Peyer's patch (tissue), 4 donors: ENCODE data around the gene FGF5. TPM values are rescaled to one million over a fixed set of nuclear protein-coding genes. Genes with fewer than 3 reads are reported as not detected.
"Not testable (repeated sequence)": the region's sequence is repeated elsewhere in the genome, so short reads cannot be mapped to it uniquely, and the experiment has no call there.

Source experiments
- DNase-seq, 3 donors: peaks; one replicate each; pipeline ENCODE4 v3.0.0-alpha.2; 2017 to 2019
- H3K27ac ChIP-seq, 4 donors: fragments of 200-600 bp; sonication (generic); one replicate each; pipeline ENCODE4 v1.5.1; 2016 to 2019
- H3K27me3 ChIP-seq, 2 donors: fragments of 200-600 bp; sonication (generic); one replicate each; pipeline ENCODE4 v1.5.1; 2019
- H3K36me3 ChIP-seq, 3 donors: fragments of 200-600 bp; sonication (generic); one replicate each; pipeline ENCODE4 v1.5.1; 2016 to 2019
- H3K4me1 ChIP-seq, 4 donors: fragments of 200-600 bp; sonication (generic); one replicate each; pipeline ENCODE4 v1.5.1; 2016 to 2019
- H3K4me3 ChIP-seq, 4 donors: fragments of 200-600 bp; sonication (generic); 1 replicate in 3 of 4; 2 replicates in 1 of 4; pipeline ENCODE4 v1.5.1; 2016 to 2019; ENCODE audit warnings: mild to moderate bottlenecking in 1 of 4
- H3K9me3 ChIP-seq, 4 donors: fragments of 200-600 bp; sonication (generic); one replicate each; pipeline ENCODE4 v1.5.1; 2016 to 2019; ENCODE audit warnings: mild to moderate bottlenecking in 1 of 4
- CTCF ChIP-seq, 6 experiments: fragments of 450-650 bp in 4 of 6; fragments of 200-600 bp in 2 of 6; sonication (generic) in 1 of 6; IDR thresholded peaks; one replicate each; pipeline ENCODE4 v1.5.1; 2017 to 2019; ENCODE audit warnings: antibody characterized with exemption in 6 of 6, mild to moderate bottlenecking in 3 of 6, moderate library complexity in 1 of 6
- POLR2A ChIP-seq, 2 donors: fragments of 450-650 bp; IDR thresholded peaks; one replicate each; pipeline ENCODE4 v1.5.1; 2017; ENCODE audit warnings: antibody characterized with exemption in 2 of 2, mild to moderate bottlenecking in 2 of 2, moderate library complexity in 2 of 2
- total RNA-seq, 4 donors: library from RNA; depleted of rRNA; stranded (reverse); fragments of >200 nt; gene quantifications; one replicate each; pipeline ENCODE4 v1.1.0, GENCODE V29; 2016

Gene FGF5
- total RNA-seq, 4 donors from 2014 or later = not detected

- H3K36me3 ChIP-seq = no peaks in the 10 kb centered on the region
- no peaks in the 10 kb centered on the region for H3K9me3 ChIP-seq
- no peak overlapping the region for H3K4me3 ChIP-seq
- H3K27ac ChIP-seq = no peak overlapping the region
- no peak for TF ChIP-seq CTCF (IDR thresholded peaks at IDR 0.05)
- TF ChIP-seq POLR2A (IDR thresholded peaks at IDR 0.05) = no peak
- peaks cover 0 to 3% of the 10 kb centered on the region in 2 donors for H3K27me3 ChIP-seq
- H3K4me1 ChIP-seq = peaks cover 0 to 3% (median 0%) of the 10 kb centered on the region in 4 donors
- DNase-seq = no peak
Observed at GRCh38 chr4:80271801-80272200, 5.3 kb downstream of the FGF5 start.

GRCh38 chr4:80276931-80277330 lies 10.5 kb downstream of the FGF5 start:
- H3K4me3 ChIP-seq = no peak overlapping the region
- no peaks in the 10 kb centered on the region for H3K36me3 ChIP-seq
- no peaks in the 10 kb centered on the region for H3K4me1 ChIP-seq
- DNase-seq = no peak
- no peaks in the 10 kb centered on the region for H3K27me3 ChIP-seq
- H3K9me3 ChIP-seq = no peaks in the 10 kb centered on the region
- no peak overlapping the region for H3K27ac ChIP-seq
- TF ChIP-seq POLR2A (IDR thresholded peaks at IDR 0.05) = no peak
- TF ChIP-seq CTCF (IDR thresholded peaks at IDR 0.05) = no peak

- TF ChIP-seq POLR2A (IDR thresholded peaks at IDR 0.05) (no peak), CTCF (IDR thresholded peaks at IDR 0.05) (no peak)
- Histone ChIP-seq H3K9me3 (no peaks in the 10 kb centered on the region), H3K36me3 (no peaks in the 10 kb centered on the region), H3K27me3 (no peaks in the 10 kb centered on the region), H3K4me3 (no peak overlapping the region), H3K4me1 (no peaks in the 10 kb centered on the region), H3K27ac (no peak overlapping the region)
- DNase-seq = no peak
Observed at GRCh38 chr4:80279751-80280150, 13.3 kb downstream of the FGF5 start.

- no peak for DNase-seq
- Histone ChIP-seq H3K4me3 (no peak overlapping the region), H3K4me1 (no peaks in the 10 kb centered on the region), H3K9me3 (no peaks in the 10 kb centered on the region), H3K27me3 (no peaks in the 10 kb centered on the region), H3K27ac (no peak overlapping the region), H3K36me3 (no peaks in the 10 kb centered on the region)
- TF ChIP-seq CTCF (IDR thresholded peaks at IDR 0.05) = no peak
- TF ChIP-seq POLR2A (IDR thresholded peaks at IDR 0.05) = no peak
Observed at GRCh38 chr4:80286451-80286850, 20.0 kb downstream of the FGF5 start.

- H3K4me1 ChIP-seq, H3K36me3 ChIP-seq, H3K4me3 ChIP-seq, DNase-seq, H3K9me3 ChIP-seq, H3K27ac ChIP-seq, H3K27me3 ChIP-seq: not testable (repeated sequence)
Observed at GRCh38 chr4:80290665-80291064, 24.2 kb downstream of the FGF5 start.

- no peaks in the 10 kb centered on the region for H3K27me3 ChIP-seq
- TF ChIP-seq POLR2A (IDR thresholded peaks at IDR 0.05) (no peak), CTCF (IDR thresholded peaks at IDR 0.05) (no peak)
- DNase-seq = no peak
- H3K9me3 ChIP-seq = no peaks in the 10 kb centered on the region
- no peaks in the 10 kb centered on the region for H3K4me1 ChIP-seq
- no peak overlapping the region for H3K4me3 ChIP-seq
- no peak overlapping the region for H3K27ac ChIP-seq
- H3K36me3 ChIP-seq = no peaks in the 10 kb centered on the region
Observed at GRCh38 chr4:80294206-80294605, 27.7 kb downstream of the FGF5 start.
